Embryonic facial prominence (tissue), 1 donor: Measurements from ENCODE around the gene PLEKHH1.

Experiments used
- DNase-seq: peaks from one replicate; pipeline ENCODE4 v3.0.0-alpha.2; 2016; ENCODE audit errors: extremely low spot score

Gene PLEKHH1

DNA sequence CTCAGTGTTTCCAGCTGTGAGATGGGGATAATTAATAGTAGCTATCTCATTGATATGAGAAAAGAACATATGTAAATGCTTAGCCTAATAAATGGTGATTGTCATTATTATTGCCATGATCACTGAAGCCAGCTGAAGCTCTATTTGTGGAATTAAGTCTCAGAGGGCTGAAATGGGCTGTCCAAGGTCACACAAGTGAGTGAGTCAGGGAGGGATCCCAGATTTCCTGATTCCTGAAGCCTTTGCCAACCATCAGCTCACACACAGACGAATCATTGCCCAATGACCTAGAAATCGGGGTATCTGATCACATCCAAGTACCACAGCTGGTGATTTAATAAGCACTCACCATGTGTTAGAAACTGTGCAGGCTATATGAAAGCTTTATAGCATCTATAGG is 23.0 kb upstream of the PLEKHH1 start:
- DNase-seq, result no peak

- DNase-seq, result no peak
Measured at GRCh38 chr14:67510836-67511235, 22.3 kb upstream of the PLEKHH1 start.

DNA sequence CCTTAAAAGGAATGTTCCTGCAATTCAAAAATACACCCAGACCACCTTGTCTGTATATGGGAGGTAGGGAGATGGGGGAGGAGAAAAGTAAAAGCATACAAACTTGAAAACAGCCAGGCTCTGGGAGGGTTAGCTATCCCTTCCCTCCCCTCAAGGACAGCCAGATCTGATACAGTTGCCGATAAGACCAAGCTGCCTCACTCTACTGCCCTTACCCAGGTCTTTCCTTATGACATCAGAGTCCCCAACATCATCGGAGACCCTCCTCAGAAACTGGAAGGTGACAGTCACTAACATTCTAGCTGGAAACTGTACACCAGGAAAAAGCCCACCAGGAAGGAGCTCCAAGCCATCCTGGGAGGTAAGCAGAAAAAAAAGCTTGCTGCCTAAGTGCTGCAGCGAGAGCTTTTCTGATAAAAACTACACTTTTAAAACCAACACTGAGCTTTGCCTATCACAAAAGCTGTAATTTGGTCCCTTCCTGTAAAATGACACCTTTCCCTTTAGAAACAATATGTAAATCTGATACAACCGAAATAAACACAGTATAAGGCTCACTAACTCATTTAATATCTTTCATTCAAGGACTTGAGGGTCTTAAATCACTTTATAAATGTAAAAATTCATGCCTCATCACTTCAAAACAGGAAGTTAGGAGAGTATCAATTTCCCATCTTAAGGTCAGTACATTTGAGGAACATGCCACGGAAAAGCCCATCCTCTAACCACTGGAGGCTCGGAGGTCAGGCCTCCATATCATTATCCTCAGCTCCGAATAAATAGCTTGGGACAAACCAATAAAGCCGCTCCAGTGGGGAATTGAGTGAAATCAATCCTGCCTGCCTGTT is 20.4 kb upstream of the PLEKHH1 start:
- no peak for DNase-seq

DNA sequence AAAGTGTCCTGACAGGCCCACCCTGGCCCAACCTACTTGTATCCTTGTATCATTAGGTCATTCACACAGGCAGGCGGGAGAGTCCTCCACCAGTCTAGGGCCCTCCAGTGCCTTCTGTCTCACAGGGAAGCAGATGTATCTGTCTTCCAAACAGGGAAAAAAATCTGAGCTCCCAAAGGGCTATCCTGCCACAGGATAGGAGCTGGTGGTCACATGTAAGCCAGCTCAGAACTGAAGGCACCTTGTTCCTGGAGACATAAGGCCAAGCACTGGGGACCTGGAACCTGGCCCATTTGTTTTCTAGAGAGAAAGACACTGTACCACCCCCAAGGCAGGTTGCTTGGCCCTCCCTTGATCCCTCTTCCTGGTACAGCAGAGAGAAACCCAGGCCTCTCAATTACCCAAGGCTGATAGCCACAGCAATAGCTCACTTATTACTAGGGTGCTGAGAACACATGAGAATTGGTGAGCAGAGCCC is 19.4 kb upstream of the PLEKHH1 start:
- DNase-seq, result no peak

DNA sequence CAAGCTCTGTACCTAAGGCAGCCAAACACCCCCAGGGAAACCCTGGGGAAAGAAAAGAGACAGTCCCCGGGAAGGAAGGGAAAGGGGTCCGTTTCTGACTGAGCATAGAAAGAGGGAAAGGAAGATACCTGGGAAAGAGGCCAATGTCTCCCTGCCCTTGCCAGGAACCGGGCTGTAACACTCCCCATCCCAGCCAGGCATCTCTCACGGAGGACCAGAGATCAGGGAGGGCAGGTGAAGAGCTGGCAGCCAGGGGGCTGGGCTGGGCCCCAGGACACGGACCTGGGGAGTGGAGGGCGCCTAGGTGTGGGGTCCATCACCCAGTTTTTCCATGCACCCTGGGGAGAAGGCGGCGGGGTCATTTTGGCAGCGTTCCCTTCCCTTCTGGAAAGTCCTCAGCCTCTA is 18.9 kb upstream of the PLEKHH1 start:
- DNase-seq, result no peak

- DNase-seq, result no peak
Measured at GRCh38 chr14:67514650-67515385, 18.3 kb upstream of the PLEKHH1 start.

- no peak for DNase-seq
Measured at GRCh38 chr14:67515386-67516079, 17.6 kb upstream of the PLEKHH1 start.

DNA sequence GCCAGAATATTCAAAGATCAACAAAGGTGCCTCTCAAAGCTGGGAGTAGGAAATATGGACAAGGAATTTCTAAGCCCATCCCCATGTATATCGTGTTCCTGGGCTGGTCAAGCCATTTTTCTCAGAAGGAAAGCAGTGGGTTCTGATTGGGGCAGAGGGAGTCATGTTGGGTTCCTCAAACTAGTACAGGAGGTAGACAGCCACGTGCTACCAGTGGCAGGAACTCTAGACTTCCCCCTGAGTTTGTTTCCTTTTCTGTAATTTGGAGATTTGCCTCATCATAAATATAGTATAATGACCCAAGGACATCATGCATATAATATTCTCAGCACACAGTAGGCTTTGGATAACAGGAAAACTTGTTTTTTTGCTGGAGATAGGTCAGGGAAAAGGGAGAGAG is 16.4 kb upstream of the PLEKHH1 start:
- no peak for DNase-seq

- no peak for DNase-seq
Measured at GRCh38 chr14:67517083-67517482, 16.0 kb upstream of the PLEKHH1 start.

DNA sequence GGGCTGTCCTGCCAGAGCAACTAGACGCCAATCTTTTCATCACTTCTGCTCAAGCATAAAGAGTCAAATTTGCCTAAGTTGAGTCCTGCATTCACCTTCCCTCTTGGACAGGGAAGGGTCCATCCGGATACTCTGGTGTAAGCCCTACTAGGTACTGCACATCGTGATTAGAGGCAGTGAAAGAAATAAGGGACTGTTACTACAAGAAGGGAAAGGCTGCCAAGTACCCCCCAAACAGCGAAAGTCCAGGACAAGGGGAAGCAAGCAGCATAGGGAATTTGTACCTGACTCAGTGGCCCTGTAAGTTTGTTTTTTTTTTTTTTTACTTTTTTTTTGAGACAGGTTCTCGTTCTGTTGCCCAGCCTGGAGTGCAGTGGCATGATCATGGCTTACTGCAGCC is 13.7 kb upstream of the PLEKHH1 start:
- no peak for DNase-seq

GRCh38 chr14:67520482-67520881 is 12.6 kb upstream of the PLEKHH1 start:
- no peak for DNase-seq

GRCh38 chr14:67522270-67522669 is 10.8 kb upstream of the PLEKHH1 start:
- no peak for DNase-seq

DNA sequence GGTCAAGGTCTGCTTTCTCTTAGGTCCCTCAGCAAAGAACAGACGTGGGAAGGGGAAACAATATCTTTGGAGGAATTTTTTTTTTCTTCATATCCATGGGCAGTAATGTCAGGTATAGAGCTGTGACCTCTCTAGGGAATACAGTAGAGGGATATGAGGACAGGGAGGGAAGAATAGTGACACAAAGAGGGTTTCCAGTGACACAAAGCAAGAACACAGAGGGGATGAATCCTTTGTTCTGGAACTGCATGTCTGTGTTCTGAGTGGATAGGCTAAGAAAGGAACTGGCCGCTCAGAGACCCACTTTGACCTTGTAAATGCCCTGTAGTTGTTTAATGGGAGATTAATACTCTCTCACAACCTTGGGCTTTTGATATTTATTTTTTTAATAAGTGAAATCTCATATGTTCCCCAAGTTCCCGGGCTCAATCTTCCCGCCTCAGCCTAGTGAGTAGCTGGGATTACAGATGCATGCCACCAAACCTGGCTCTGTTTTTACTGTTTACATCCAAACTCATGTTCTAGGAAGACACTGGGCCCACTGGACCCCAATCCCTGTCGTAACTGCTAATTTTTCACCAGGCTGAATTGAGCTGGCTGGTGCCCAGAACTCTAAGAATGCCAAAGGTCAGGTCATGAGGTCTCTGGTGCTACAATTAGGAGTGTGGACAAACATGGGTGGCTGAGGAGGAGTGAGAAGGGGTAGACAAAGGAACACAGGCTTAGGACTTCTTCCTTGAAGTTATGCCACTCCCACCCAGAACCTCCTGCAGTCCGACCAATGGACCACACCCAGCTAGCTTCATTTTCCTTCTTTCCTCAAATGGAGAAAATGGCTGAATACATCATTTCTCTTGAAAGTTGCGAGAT is 9.1 kb upstream of the PLEKHH1 start:
- DNase-seq, result no peak

GRCh38 chr14:67524634-67524963 is 8.5 kb upstream of the PLEKHH1 start:
- no peak for DNase-seq

- no peak for DNase-seq
Measured at GRCh38 chr14:67525389-67525788, 7.7 kb upstream of the PLEKHH1 start.

DNA sequence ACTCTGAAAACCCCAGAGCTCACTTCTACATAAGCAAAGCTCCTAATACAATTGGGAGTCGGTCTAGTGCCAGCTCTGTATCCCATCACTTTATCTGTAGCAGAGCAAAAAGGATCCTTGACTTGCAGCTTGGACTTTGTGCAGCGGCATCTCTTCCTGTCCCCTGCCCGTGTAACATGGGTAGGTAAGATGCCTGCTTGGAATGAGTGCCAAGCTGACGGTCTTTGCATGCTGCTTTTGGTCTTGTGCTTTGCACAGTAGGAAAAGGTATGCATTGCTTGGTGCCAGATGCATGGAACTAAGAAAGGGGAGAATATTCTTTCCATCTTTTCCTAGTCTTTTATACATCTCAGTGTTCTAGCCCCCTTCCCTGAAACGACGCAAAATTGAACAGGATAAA is 6.9 kb upstream of the PLEKHH1 start:
- DNase-seq, result no peak

DNA sequence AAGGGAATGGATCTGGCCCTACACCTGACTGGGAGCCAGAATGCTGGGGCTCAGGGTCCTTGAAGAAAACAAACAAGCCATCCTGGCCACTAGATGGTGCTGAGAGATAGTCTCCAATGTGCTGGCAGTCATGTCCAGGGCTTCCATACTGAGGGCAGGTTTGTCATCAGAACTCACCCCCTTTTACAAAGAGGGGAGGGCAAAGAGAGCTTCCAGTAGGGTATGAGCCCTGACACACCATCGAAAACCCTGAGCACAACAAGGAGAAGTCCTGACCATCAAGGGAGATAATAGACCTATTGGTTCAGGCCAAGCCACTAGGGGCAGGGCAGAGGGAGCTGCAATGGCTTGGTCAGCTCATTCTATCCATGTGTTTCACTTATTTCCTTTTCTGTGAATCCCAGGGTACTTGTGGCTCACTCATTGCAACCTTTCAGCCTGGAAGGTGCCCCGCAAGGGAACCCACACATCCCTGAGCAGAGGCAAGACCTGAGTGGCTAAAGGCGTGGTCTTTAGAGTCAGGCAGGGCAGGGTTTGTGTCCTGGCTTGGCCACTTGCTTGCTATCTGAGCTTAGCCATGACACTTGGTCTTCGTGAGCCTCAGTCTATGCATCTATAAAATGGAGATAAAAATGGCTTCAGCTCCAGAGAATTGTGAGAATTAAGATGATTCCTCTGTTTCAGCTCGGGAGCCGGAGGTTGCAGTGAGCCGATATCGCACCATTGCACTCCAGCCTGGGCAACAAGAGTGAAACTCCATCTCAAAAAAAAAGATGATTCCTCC is 6.2 kb upstream of the PLEKHH1 start:
- DNase-seq, result no peak

GRCh38 chr14:67527756-67528155 is 5.3 kb upstream of the PLEKHH1 start:
- DNase-seq, result no peak

DNA sequence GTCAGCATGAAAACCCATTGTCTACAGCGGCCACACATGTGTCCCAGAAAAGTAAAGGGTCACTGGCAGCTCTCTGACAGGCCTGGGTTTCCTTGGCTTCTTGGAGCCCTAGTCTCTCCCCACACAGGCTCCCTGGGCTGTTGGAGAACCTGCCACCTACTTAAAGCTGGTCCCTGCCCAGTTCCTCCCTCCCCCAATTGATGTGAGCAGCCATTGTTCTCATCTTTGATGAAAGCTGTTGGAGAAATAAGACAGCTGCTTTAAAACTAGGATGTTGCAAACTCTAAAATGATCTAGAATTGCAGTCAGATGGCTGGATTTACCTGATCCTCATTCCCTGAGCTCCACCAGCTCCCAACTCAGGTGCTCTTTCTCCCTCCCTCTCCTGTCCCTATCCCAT is 4.8 kb upstream of the PLEKHH1 start:
- DNase-seq, result no peak

- no peak for DNase-seq
Measured at GRCh38 chr14:67529947-67530935, 2.8 kb upstream of the PLEKHH1 start.
